GM21381 (cell line): ENCODE measurements around the gene ANKRD23.
A peak's percentile ranks its signal among the peaks of the same experiment; 100 is the strongest.
"Not testable (repeated sequence)": the region's sequence is repeated elsewhere in the genome, so short reads cannot be mapped to it uniquely, and the experiment has no call there.

Experiments
- ATAC-seq: cut with Tn5 transposase; IDR thresholded peaks from one replicate; pipeline ENCODE4 v1.9.1; 2021; ENCODE audit warnings: mild to moderate bottlenecking, moderate library complexity; ENCODE audit not compliant: unreplicated experiment

ANKRD23 gene

GRCh38 chr2:96801005-96801785 lies 42.6 kb downstream of the ANKRD23 start:
- peak; percentile 68 for ATAC-seq

- no peak for ATAC-seq
Measured at GRCh38 chr2:96800061-96801004, 43.5 kb downstream of the ANKRD23 start.

- ATAC-seq, result no peak
Measured at GRCh38 chr2:96799623-96799935, 44.2 kb downstream of the ANKRD23 start.

- no peak for ATAC-seq
Measured at GRCh38 chr2:96798733-96799622, 44.8 kb downstream of the ANKRD23 start.

GRCh38 chr2:96797066-96797625 lies 46.7 kb downstream of the ANKRD23 start:
- no peak for ATAC-seq

GRCh38 chr2:96796497-96796896 lies 47.3 kb downstream of the ANKRD23 start:
- ATAC-seq, result not testable (repeated sequence)

GRCh38 chr2:96795076-96795475 lies 48.7 kb downstream of the ANKRD23 start:
- no peak for ATAC-seq

GRCh38 chr2:96792772-96793749 lies 50.8 kb downstream of the ANKRD23 start:
- no peak for ATAC-seq

GRCh38 chr2:96789245-96789617 lies 54.6 kb downstream of the ANKRD23 start:
- ATAC-seq, result no peak

GRCh38 chr2:96788442-96789244 lies 55.2 kb downstream of the ANKRD23 start:
- ATAC-seq, result no peak
